NT2/D1 (cell line): ENCODE measurements around the gene CARS2.

Experiments
- SUZ12 ChIP-seq: IDR thresholded peaks from 2 replicates; pipeline ENCODE4 v1.6.1; 2011; ENCODE audit not compliant: insufficient read length, insufficient read depth; ENCODE audit errors: extremely low read depth
- YY1 ChIP-seq: IDR thresholded peaks from 2 replicates; pipeline ENCODE4 v1.6.1; 2011; ENCODE audit not compliant: insufficient read length, insufficient read depth
- ZNF274 ChIP-seq: IDR thresholded peaks from 2 replicates; pipeline ENCODE4 v1.6.1; 2011; ENCODE audit warnings: mild to moderate bottlenecking, low read depth, low read length

DNA sequence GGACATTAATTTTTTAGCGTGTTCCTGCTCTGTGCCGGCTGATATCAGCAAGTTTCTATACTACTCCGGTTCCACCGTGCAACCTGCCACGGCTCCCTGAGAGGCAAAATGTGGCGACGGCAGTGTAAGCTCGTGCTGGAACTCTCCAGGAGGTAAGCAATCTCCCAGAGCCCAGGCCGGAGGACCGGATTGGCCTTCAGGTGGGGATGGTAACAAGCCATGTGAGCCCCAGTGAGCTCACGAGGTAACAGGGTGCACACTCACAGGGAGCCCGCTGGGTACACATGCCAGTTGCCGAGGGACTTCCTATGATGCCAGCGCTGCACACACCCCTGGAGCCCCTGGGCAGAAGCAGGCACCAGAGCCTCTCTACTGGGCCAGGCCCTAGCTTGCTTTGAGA, 52.1 kb downstream of the CARS2 start:
- TF ChIP-seq SUZ12 (no peak), YY1 (no peak), ZNF274 (no peak)
